ENCODE data around the gene FGF18. TPM values are rescaled to one million over a fixed set of nuclear protein-coding genes. Genes with fewer than 3 reads are reported as not detected.

The FGF18 gene
- total and polyA plus RNA-seq, 3 donors from 2014 or later: 0.68 to 1.6 (median 0.79) TPM

- peaks cover 22% of the 10 kb centered on the region for H3K4me1 ChIP-seq
- DNase-seq: no peak
- no peak for TF ChIP-seq POLR2A (IDR thresholded peaks at IDR 0.05)
- TF ChIP-seq, protein P1, sequence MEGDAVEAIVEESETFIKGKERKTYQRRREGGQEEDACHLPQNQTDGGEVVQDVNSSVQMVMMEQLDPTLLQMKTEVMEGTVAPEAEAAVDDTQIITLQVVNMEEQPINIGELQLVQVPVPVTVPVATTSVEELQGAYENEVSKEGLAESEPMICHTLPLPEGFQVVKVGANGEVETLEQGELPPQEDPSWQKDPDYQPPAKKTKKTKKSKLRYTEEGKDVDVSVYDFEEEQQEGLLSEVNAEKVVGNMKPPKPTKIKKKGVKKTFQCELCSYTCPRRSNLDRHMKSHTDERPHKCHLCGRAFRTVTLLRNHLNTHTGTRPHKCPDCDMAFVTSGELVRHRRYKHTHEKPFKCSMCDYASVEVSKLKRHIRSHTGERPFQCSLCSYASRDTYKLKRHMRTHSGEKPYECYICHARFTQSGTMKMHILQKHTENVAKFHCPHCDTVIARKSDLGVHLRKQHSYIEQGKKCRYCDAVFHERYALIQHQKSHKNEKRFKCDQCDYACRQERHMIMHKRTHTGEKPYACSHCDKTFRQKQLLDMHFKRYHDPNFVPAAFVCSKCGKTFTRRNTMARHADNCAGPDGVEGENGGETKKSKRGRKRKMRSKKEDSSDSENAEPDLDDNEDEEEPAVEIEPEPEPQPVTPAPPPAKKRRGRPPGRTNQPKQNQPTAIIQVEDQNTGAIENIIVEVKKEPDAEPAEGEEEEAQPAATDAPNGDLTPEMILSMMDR (IDR thresholded peaks at IDR 0.05): no peak
- peak overlapping the region in 1 of 2 donors; percentile 96 for H3K4me3 ChIP-seq
- intact Hi-C loops (cut with DNase I; ENCODE audit: low total_unique reads): no loop called here
- H3K27me3 ChIP-seq: no peaks in the 10 kb centered on the region
- peak overlapping the region in 1 of 2 donors; percentile 92 for H3K27ac ChIP-seq
- no peaks in the 10 kb centered on the region for H3K36me3 ChIP-seq (ENCODE audit: low read depth, missing control alignments)
- WGBS, 2 donors: 62 to 80% methylated on average over 21 to 25 of the region's 25 CpGs
- no peaks in the 10 kb centered on the region for H3K9me3 ChIP-seq
Measured at GRCh38 chr5:171386006-171386671, 33.3 kb upstream of the FGF18 start.

GRCh38 chr5:171386861-171387344 is 32.5 kb upstream of the FGF18 start:
- intact Hi-C loops (cut with DNase I; ENCODE audit: low total_unique reads): no loop called here
- Histone ChIP-seq H3K4me3 (peak overlapping the region; percentile 86 to 96), H3K36me3 (ENCODE audit: low read depth, missing control alignments) (no peaks in the 10 kb centered on the region), H3K9me3 (no peaks in the 10 kb centered on the region), H3K27ac (peak overlapping the region; percentile 79 to 92), H3K4me1 (peaks cover 22% of the 10 kb centered on the region), H3K27me3 (no peaks in the 10 kb centered on the region)
- TF ChIP-seq POLR2A (IDR thresholded peaks at IDR 0.05): no peak
- peak; percentile 34 for DNase-seq
- WGBS, 2 donors: 15 to 18% methylated on average over 19 to 20 of the region's 20 CpGs

DNA sequence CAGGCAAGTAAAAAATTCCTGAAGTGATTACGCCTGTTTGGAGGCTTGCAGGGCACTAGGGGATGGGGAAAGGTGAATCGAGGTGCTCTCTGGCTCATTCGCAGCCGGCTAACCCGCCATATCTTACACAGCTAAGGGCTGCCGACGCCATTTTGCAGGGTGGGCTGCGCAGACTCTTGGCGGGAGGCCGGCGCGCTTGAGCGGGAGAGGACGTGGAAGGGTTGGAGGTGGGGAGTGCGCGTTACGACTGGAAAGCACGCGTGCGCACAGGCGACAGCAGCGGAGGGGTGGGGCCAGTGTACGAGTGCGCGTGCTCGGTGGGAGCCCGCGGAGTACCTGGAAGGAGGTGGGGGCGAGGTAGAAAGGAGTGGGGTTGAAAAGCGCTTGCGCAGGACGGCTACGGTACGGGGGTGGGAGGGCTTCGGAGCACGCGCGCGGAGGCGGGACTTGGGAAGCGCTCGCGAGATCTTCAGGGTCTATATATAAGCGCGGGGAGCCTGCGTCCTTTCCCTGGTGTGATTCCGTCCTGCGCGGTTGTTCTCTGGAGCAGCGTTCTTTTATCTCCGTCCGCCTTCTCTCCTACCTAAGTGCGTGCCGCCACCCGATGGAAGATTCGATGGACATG is 32.0 kb upstream of the FGF18 start, which contains the start of gene NPM1:
NPM1 (plus strand) TSS at position 505 of the 625 bp plus-strand sequence; CDS start at position 605, 100 bp downstream.
- 0% methylated on average over 45 to 56 of the region's 56 CpGs for WGBS, 2 donors
- H3K4me1 ChIP-seq: peaks cover 22% of the 10 kb centered on the region
- intact Hi-C loops (cut with DNase I; ENCODE audit: low total_unique reads): no loop called here

DNA sequence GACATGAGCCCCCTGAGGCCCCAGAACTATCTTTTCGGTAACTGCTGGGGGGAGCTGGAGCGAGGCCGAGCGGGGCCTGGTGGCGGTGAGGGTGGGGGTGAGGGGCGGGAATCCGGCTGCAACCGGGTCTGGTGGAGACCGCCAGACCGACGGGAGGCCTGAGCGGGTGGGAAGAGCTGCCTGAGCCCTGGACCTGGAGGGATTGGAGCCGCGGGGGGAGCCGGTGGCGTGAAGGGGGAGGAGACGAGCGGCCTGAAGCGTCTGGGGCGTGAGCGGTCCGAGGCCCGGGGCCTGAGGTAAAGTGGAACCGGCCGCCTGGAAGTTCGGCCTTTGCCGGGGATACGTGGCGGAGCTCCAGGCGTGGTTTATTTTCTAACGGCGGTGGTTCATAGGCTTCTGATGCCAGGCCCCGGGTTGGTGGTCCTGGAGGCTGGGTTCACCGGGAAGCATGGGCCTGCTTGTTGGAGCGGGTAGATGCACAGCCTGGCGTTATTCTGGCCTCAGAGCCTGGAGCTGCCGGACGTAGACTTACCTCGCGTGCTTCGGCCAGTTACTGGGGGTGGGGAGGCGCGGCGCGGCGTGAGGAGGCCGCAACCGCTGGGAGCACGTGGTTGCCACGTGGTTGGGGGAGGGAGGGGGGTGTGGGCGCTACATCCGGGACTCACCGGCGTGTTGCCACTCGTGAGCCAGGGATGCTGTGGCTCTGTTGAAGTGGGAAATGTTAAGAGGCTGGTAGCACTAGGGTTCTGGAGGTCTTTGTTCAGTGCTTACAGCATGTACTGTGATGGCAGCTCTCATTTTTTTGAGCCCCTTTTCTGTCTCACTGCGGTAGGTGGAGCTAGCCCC is 31.3 kb upstream of the FGF18 start:
- Histone ChIP-seq H3K4me1 (peaks cover 22% of the 10 kb centered on the region), H3K36me3 (ENCODE audit: low read depth, missing control alignments) (no peaks in the 10 kb centered on the region), H3K4me3 (peak overlapping the region; percentile 86 to 96), H3K9me3 (no peaks in the 10 kb centered on the region), H3K27ac (peak overlapping the region; percentile 92), H3K27me3 (no peaks in the 10 kb centered on the region)
- peak; percentile 83 for DNase-seq
- TF ChIP-seq, protein P1 (IDR thresholded peaks at IDR 0.05): no peak
- TF ChIP-seq POLR2A (IDR thresholded peaks at IDR 0.05): no peak
- WGBS, 2 donors: 1% methylated on average over 25 to 47 of the region's 56 CpGs
- intact Hi-C loops (cut with DNase I; ENCODE audit: low total_unique reads): no loop called here

More for the DNA sequence above, 32.0 kb upstream of the FGF18 start, which contains the start of gene NPM1:
- peak; percentile 97 for DNase-seq
- TF ChIP-seq, protein P1 (IDR thresholded peaks at IDR 0.05): no peak
- peak; percentile 43 for TF ChIP-seq POLR2A (IDR thresholded peaks at IDR 0.05)
- Histone ChIP-seq H3K9me3 (no peaks in the 10 kb centered on the region), H3K36me3 (ENCODE audit: low read depth, missing control alignments) (no peaks in the 10 kb centered on the region), H3K27me3 (no peaks in the 10 kb centered on the region), H3K4me3 (peak within 1 kb of the TSS; percentile 86 to 96), H3K27ac (peak within 1 kb of the TSS; percentile 92)

GRCh38 chr5:171388816-171389168 is 30.7 kb upstream of the FGF18 start:
- Histone ChIP-seq H3K9me3 (no peaks in the 10 kb centered on the region), H3K27ac (peak overlapping the region; percentile 92), H3K36me3 (ENCODE audit: low read depth, missing control alignments) (no peaks in the 10 kb centered on the region), H3K4me3 (peak overlapping the region; percentile 86 to 96), H3K4me1 (peaks cover 22% of the 10 kb centered on the region), H3K27me3 (no peaks in the 10 kb centered on the region)
- no peak for DNase-seq
- no peak for TF ChIP-seq POLR2A (IDR thresholded peaks at IDR 0.05)
- TF ChIP-seq, protein P1 (IDR thresholded peaks at IDR 0.05): no peak
- intact Hi-C loops (cut with DNase I; ENCODE audit: low total_unique reads): no loop called here
- 0 to 3% methylated on average over 14 of the region's 14 CpGs for WGBS, 2 donors
